ENCODE data around the gene MYADML2.

DNA sequence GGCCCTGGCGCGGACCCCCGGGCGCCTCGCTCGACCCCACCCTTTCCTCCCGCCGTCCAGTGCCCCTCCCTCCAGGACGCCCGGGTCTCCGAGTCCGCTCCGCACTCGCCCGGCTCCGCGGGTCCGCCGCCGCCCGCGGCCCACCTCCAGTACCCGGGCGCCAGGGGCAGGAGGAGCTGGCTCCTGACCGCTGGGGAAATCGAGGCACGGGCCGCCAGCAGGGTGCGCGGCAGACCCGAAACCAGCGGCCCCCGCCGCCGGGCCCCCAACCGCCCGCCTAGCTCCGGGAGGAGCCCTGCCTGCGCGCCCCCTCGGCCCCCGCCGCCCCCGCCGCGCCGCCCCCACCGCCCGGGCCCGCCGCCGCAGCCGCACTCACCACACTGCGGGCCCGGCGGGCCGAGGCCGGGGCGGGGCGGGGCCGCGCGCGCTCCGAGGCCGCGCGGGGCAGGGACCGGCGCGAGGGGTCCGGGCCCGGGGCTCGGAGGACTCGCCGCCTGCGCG lies 19.8 kb downstream of the MYADML2 start:
- TF ChIP-seq, protein P1, sequence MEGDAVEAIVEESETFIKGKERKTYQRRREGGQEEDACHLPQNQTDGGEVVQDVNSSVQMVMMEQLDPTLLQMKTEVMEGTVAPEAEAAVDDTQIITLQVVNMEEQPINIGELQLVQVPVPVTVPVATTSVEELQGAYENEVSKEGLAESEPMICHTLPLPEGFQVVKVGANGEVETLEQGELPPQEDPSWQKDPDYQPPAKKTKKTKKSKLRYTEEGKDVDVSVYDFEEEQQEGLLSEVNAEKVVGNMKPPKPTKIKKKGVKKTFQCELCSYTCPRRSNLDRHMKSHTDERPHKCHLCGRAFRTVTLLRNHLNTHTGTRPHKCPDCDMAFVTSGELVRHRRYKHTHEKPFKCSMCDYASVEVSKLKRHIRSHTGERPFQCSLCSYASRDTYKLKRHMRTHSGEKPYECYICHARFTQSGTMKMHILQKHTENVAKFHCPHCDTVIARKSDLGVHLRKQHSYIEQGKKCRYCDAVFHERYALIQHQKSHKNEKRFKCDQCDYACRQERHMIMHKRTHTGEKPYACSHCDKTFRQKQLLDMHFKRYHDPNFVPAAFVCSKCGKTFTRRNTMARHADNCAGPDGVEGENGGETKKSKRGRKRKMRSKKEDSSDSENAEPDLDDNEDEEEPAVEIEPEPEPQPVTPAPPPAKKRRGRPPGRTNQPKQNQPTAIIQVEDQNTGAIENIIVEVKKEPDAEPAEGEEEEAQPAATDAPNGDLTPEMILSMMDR (IDR thresholded peaks at IDR 0.05): no peak
- TF ChIP-seq EZH2 (IDR thresholded peaks at IDR 0.05): no peak
- TF ChIP-seq EZH2phosphoT487 (IDR thresholded peaks at IDR 0.05): no peak

All from neural progenitor cell (in vitro differentiated cells).